ENCODE measurements around the gene ANKMY1. TPM values are rescaled to one million over a fixed set of nuclear protein-coding genes. Genes with fewer than 3 reads are reported as not detected.

ANKMY1 gene
- total and polyA plus RNA-seq, 9 donors: 5.2 to 10.8 (median 7.7) TPM

GRCh38 chr2:240510513-240511210 lies 47.1 kb downstream of the ANKMY1 start:
- no peak for DNase-seq
- no peak overlapping the region for H3K4me3 ChIP-seq (ENCODE audit: low read length)
- WGBS (ENCODE audit: insufficient coverage): 91% methylated on average over 10 of the region's 12 CpGs
- H3K36me3 ChIP-seq (ENCODE audit: control insufficient read depth, insufficient read depth, low read length): peaks cover 8% of the 10 kb centered on the region
- H3K9me3 ChIP-seq (replicated peaks; ENCODE audit: control insufficient read depth, low read depth, low read length): no peaks in the 10 kb centered on the region
- no peak overlapping the region for H3K27ac ChIP-seq (ENCODE audit: low read length)
- H3K27me3 ChIP-seq (ENCODE audit: control insufficient read depth, insufficient read depth, low read length): no peaks in the 10 kb centered on the region
- no peaks in the 10 kb centered on the region for H3K4me1 ChIP-seq (ENCODE audit: control insufficient read depth, insufficient read depth, low read length)

GRCh38 chr2:240509667-240510512 lies 47.9 kb downstream of the ANKMY1 start:
- H3K27me3 ChIP-seq (ENCODE audit: control insufficient read depth, insufficient read depth, low read length): no peaks in the 10 kb centered on the region
- no peaks in the 10 kb centered on the region for H3K4me1 ChIP-seq (ENCODE audit: control insufficient read depth, insufficient read depth, low read length)
- peaks cover 8% of the 10 kb centered on the region for H3K36me3 ChIP-seq (ENCODE audit: control insufficient read depth, insufficient read depth, low read length)
- no peaks in the 10 kb centered on the region for H3K9me3 ChIP-seq (replicated peaks; ENCODE audit: control insufficient read depth, low read depth, low read length)
- 53% methylated on average over 12 of the region's 12 CpGs for WGBS (ENCODE audit: insufficient coverage)
- DNase-seq: no peak
- no peak overlapping the region for H3K27ac ChIP-seq (ENCODE audit: low read length)
- no peak overlapping the region for H3K4me3 ChIP-seq (ENCODE audit: low read length)

- WGBS (ENCODE audit: insufficient coverage): 84% methylated on average over 3 of the region's 7 CpGs
These were observed 48.8 kb downstream of the ANKMY1 start for GRCh38 chr2:240508832-240509545.

GRCh38 chr2:240507778-240508251 lies 50.0 kb downstream of the ANKMY1 start:
- no peaks in the 10 kb centered on the region for H3K27me3 ChIP-seq (ENCODE audit: control insufficient read depth, insufficient read depth, low read length)
- DNase-seq: no peak
- peaks cover 8% of the 10 kb centered on the region for H3K36me3 ChIP-seq (ENCODE audit: control insufficient read depth, insufficient read depth, low read length)
- no peak overlapping the region for H3K4me3 ChIP-seq (ENCODE audit: low read length)
- 87% methylated on average over 5 of the region's 11 CpGs for WGBS (ENCODE audit: insufficient coverage)
- no peak overlapping the region for H3K27ac ChIP-seq (ENCODE audit: low read length)
- no peaks in the 10 kb centered on the region for H3K4me1 ChIP-seq (ENCODE audit: control insufficient read depth, insufficient read depth, low read length)
- no peaks in the 10 kb centered on the region for H3K9me3 ChIP-seq (replicated peaks; ENCODE audit: control insufficient read depth, low read depth, low read length)

More at GRCh38 chr2:240508832-240509545, 48.8 kb downstream of the ANKMY1 start:
- H3K27me3 ChIP-seq (ENCODE audit: control insufficient read depth, insufficient read depth, low read length): no peaks in the 10 kb centered on the region
- H3K27ac ChIP-seq (ENCODE audit: low read length): no peak overlapping the region
- no peak overlapping the region for H3K4me3 ChIP-seq (ENCODE audit: low read length)
- H3K9me3 ChIP-seq (replicated peaks; ENCODE audit: control insufficient read depth, low read depth, low read length): no peaks in the 10 kb centered on the region
- H3K36me3 ChIP-seq (ENCODE audit: control insufficient read depth, insufficient read depth, low read length): peaks cover 8% of the 10 kb centered on the region
- no peak for DNase-seq
- no peaks in the 10 kb centered on the region for H3K4me1 ChIP-seq (ENCODE audit: control insufficient read depth, insufficient read depth, low read length)

- Histone ChIP-seq H3K9me3 (replicated peaks; ENCODE audit: control insufficient read depth, low read depth, low read length) (no peaks in the 10 kb centered on the region), H3K4me3 (ENCODE audit: low read length) (no peak overlapping the region), H3K4me1 (ENCODE audit: control insufficient read depth, insufficient read depth, low read length) (no peaks in the 10 kb centered on the region)
These were observed 50.6 kb downstream of the ANKMY1 start for GRCh38 chr2:240507060-240507777.

GRCh38 chr2:240506406-240507059 lies 51.3 kb downstream of the ANKMY1 start:
- no peaks in the 10 kb centered on the region for H3K9me3 ChIP-seq (replicated peaks; ENCODE audit: control insufficient read depth, low read depth, low read length)
- no peaks in the 10 kb centered on the region for H3K4me1 ChIP-seq (ENCODE audit: control insufficient read depth, insufficient read depth, low read length)
- WGBS (ENCODE audit: insufficient coverage): 71% methylated on average over 14 of the region's 17 CpGs
- H3K36me3 ChIP-seq (ENCODE audit: control insufficient read depth, insufficient read depth, low read length): no peaks in the 10 kb centered on the region
- DNase-seq: no peak
- H3K4me3 ChIP-seq (ENCODE audit: low read length): no peak overlapping the region
- no peak overlapping the region for H3K27ac ChIP-seq (ENCODE audit: low read length)
- no peaks in the 10 kb centered on the region for H3K27me3 ChIP-seq (ENCODE audit: control insufficient read depth, insufficient read depth, low read length)

More at GRCh38 chr2:240507060-240507777, 50.6 kb downstream of the ANKMY1 start:
- DNase-seq: no peak
- H3K36me3 ChIP-seq (ENCODE audit: control insufficient read depth, insufficient read depth, low read length): peaks cover 3% of the 10 kb centered on the region
- 85% methylated on average over 4 of the region's 6 CpGs for WGBS (ENCODE audit: insufficient coverage)
- H3K27me3 ChIP-seq (ENCODE audit: control insufficient read depth, insufficient read depth, low read length): no peaks in the 10 kb centered on the region
- no peak overlapping the region for H3K27ac ChIP-seq (ENCODE audit: low read length)

- H3K4me3 ChIP-seq (ENCODE audit: low read length): no peak overlapping the region
- no peaks in the 10 kb centered on the region for H3K27me3 ChIP-seq (ENCODE audit: control insufficient read depth, insufficient read depth, low read length)
- H3K36me3 ChIP-seq (ENCODE audit: control insufficient read depth, insufficient read depth, low read length): no peaks in the 10 kb centered on the region
- H3K27ac ChIP-seq (ENCODE audit: low read length): no peak overlapping the region
- H3K9me3 ChIP-seq (replicated peaks; ENCODE audit: control insufficient read depth, low read depth, low read length): no peaks in the 10 kb centered on the region
- no peak for DNase-seq
- H3K4me1 ChIP-seq (ENCODE audit: control insufficient read depth, insufficient read depth, low read length): no peaks in the 10 kb centered on the region
- 85% methylated on average over 13 of the region's 14 CpGs for WGBS (ENCODE audit: insufficient coverage)
These were observed 51.9 kb downstream of the ANKMY1 start for GRCh38 chr2:240505910-240506309.

- no peaks in the 10 kb centered on the region for H3K9me3 ChIP-seq (replicated peaks; ENCODE audit: control insufficient read depth, low read depth, low read length)
- WGBS (ENCODE audit: insufficient coverage): 92% methylated on average over 6 of the region's 7 CpGs
- H3K36me3 ChIP-seq (ENCODE audit: control insufficient read depth, insufficient read depth, low read length): peaks cover 10% of the 10 kb centered on the region
- no peaks in the 10 kb centered on the region for H3K4me1 ChIP-seq (ENCODE audit: control insufficient read depth, insufficient read depth, low read length)
- no peak overlapping the region for H3K27ac ChIP-seq (ENCODE audit: low read length)
- DNase-seq: no peak
- no peaks in the 10 kb centered on the region for H3K27me3 ChIP-seq (ENCODE audit: control insufficient read depth, insufficient read depth, low read length)
- no peak overlapping the region for H3K4me3 ChIP-seq (ENCODE audit: low read length)
These were observed 53.9 kb downstream of the ANKMY1 start for GRCh38 chr2:240503848-240504247.

GRCh38 chr2:240503375-240503774 lies 54.4 kb downstream of the ANKMY1 start:
- 82% methylated on average over 6 of the region's 9 CpGs for WGBS (ENCODE audit: insufficient coverage)
- H3K27me3 ChIP-seq (ENCODE audit: control insufficient read depth, insufficient read depth, low read length): no peaks in the 10 kb centered on the region
- H3K36me3 ChIP-seq (ENCODE audit: control insufficient read depth, insufficient read depth, low read length): peaks cover 11% of the 10 kb centered on the region
- H3K4me3 ChIP-seq (ENCODE audit: low read length): no peak overlapping the region
- H3K9me3 ChIP-seq (replicated peaks; ENCODE audit: control insufficient read depth, low read depth, low read length): no peaks in the 10 kb centered on the region
- no peak overlapping the region for H3K27ac ChIP-seq (ENCODE audit: low read length)
- no peaks in the 10 kb centered on the region for H3K4me1 ChIP-seq (ENCODE audit: control insufficient read depth, insufficient read depth, low read length)
- DNase-seq: no peak
